ENCODE data around the gene TMEM129. TPM values are rescaled to one million over a fixed set of nuclear protein-coding genes. Genes with fewer than 3 reads are reported as not detected.
A peak's percentile ranks its signal among the peaks of the same experiment; 100 is the strongest.

The TMEM129 gene
- total RNA-seq, 1 donor from 2014 or later = 14.1 TPM

DNA sequence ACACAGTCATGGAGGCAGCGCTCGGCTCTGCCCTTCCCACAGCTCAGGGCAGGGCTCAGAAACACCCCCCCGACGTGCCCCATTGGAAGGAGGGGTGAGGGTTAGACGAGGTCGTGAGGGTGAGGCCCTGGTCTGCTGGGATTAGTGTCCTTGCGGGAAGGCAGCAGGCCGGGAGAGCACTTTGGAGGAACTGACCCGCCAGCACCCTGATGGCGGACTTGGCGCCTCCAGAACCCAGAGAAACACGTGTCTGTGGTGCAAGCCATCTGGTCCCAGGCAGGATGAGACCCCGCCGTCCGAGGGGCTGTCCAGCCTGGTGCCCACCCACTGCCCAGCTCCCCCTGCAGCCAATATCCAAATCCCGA is 26.5 kb upstream of the TMEM129 start:
- Histone ChIP-seq H3K4me3 (no peak overlapping the region), H3K4me2 (no peak overlapping the region), H3F3A (ENCODE audit: low read depth) (peaks cover 30% of the 10 kb centered on the region), H3K9me3 (ENCODE audit: low read depth) (no peaks in the 10 kb centered on the region), H2AFZ (replicated peaks) (no peak overlapping the region), H3K27me3 (peaks cover 6% of the 10 kb centered on the region), H3K9ac (no peak overlapping the region), H3K36me3 (no peaks in the 10 kb centered on the region), H3K27ac (no peak overlapping the region), H3K79me2 (ENCODE audit: low read depth) (no peaks in the 10 kb centered on the region), H4K20me1 (ENCODE audit: low read depth) (peaks cover 20% of the 10 kb centered on the region), H3K4me1 (peaks cover 10% of the 10 kb centered on the region)
- DNase-seq (ENCODE audit: low spot score) = no peak
- Mint-ChIP-seq H3K36me3 (peaks cover 6% of the 10 kb centered on the region), H3K9me3 (no peaks in the 10 kb centered on the region), H3K4me3 (no peak overlapping the region), H3K4me1 (peaks cover 3% of the 10 kb centered on the region), H3K27me3 (ENCODE audit: insufficient read depth, low read depth) (peaks cover 2% of the 10 kb centered on the region), H3K27ac (no peak overlapping the region)
- TF ChIP-seq EZH2phosphoT487 (IDR thresholded peaks at IDR 0.05) (no peak), EZH2 (IDR thresholded peaks at IDR 0.05) (no peak)
- TF ChIP-seq, protein P1, sequence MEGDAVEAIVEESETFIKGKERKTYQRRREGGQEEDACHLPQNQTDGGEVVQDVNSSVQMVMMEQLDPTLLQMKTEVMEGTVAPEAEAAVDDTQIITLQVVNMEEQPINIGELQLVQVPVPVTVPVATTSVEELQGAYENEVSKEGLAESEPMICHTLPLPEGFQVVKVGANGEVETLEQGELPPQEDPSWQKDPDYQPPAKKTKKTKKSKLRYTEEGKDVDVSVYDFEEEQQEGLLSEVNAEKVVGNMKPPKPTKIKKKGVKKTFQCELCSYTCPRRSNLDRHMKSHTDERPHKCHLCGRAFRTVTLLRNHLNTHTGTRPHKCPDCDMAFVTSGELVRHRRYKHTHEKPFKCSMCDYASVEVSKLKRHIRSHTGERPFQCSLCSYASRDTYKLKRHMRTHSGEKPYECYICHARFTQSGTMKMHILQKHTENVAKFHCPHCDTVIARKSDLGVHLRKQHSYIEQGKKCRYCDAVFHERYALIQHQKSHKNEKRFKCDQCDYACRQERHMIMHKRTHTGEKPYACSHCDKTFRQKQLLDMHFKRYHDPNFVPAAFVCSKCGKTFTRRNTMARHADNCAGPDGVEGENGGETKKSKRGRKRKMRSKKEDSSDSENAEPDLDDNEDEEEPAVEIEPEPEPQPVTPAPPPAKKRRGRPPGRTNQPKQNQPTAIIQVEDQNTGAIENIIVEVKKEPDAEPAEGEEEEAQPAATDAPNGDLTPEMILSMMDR (IDR thresholded peaks at IDR 0.05) = no peak

DNA sequence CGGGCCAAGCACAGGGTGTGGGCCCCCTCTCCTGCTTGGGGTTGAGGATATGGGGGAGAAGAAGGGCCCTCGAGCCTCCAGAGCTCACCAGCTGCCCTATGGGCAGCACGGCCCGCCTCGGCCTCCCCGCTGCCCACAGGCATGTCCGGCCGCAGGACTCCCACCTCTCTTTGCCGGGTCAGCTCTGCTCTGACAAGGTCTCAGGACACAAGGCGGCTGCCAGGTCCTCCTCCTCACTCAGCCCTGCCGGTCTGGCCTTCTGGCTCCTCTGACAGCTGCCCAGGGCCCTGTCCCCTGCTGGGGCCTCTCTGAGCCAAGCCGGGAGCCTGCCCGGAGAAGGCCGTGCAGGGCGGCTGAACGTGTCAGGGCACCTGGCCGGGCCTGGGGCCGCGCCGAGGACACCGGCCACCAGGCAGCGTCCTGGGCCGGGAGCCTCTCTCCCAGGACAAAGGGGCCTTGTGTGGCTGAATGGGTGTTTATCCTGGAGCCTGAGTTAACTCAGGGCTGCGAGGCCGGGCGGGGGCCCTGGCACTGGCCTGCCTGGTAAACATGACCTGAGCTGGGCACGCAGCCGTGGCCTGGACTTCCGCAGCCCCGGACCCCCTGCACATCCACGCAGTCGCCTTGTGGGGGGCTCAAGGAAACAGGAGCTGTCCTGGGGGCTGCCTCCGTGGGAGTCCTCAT is 25.9 kb upstream of the TMEM129 start:
- no peak for DNase-seq (ENCODE audit: low spot score)
- no peak overlapping the region for H3K27ac ChIP-seq
- no peaks in the 10 kb centered on the region for H3K9me3 Mint-ChIP-seq
- H3K27me3 ChIP-seq = peaks cover 6% of the 10 kb centered on the region
- H3F3A ChIP-seq (ENCODE audit: low read depth) = peaks cover 31% of the 10 kb centered on the region
- peaks cover 10% of the 10 kb centered on the region for H3K4me1 ChIP-seq
- H2AFZ ChIP-seq (replicated peaks) = no peak overlapping the region
- H3K4me1 Mint-ChIP-seq = peaks cover 3% of the 10 kb centered on the region
- no peaks in the 10 kb centered on the region for H3K9me3 ChIP-seq (ENCODE audit: low read depth)
- H3K4me3 Mint-ChIP-seq = no peak overlapping the region
- H3K36me3 ChIP-seq = no peaks in the 10 kb centered on the region
- H4K20me1 ChIP-seq (ENCODE audit: low read depth) = peaks cover 20% of the 10 kb centered on the region
- no peak overlapping the region for H3K27ac Mint-ChIP-seq
- H3K4me3 ChIP-seq = no peak overlapping the region
- H3K79me2 ChIP-seq (ENCODE audit: low read depth) = no peaks in the 10 kb centered on the region
- TF ChIP-seq EZH2 (IDR thresholded peaks at IDR 0.05) (no peak), EZH2phosphoT487 (IDR thresholded peaks at IDR 0.05) (no peak)
- TF ChIP-seq, protein P1 (IDR thresholded peaks at IDR 0.05) = no peak
- H3K27me3 Mint-ChIP-seq (ENCODE audit: insufficient read depth, low read depth) = peaks cover 2% of the 10 kb centered on the region
- H3K4me2 ChIP-seq = no peak overlapping the region
- no peak overlapping the region for H3K9ac ChIP-seq
- H3K36me3 Mint-ChIP-seq = peaks cover 6% of the 10 kb centered on the region

DNA sequence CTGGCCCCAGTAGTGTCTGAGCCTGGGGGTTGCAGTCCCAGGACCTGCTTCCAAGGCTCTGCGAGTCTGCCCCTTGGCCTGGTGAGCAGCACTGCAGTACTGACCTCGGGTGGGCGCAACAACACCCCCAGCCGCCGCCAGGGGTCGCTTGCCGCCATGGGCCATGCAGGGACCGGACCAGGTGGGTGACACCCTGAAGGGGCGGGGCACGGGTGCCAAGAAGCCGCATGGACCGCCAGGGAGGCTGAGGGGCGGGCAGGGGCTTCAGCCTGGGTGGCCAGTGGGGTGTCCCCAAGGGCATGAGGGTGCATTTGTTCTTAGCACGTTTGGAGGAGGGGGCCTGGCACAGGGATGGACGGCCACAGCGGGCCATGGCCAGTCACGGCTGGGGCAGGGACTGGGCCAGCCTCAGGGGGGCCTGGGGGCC is 25.2 kb upstream of the TMEM129 start:
- peaks cover 3% of the 10 kb centered on the region for H3K4me1 Mint-ChIP-seq
- peaks cover 10% of the 10 kb centered on the region for H3K4me1 ChIP-seq
- DNase-seq (ENCODE audit: low spot score) = peak; percentile 91
- no peaks in the 10 kb centered on the region for H3K79me2 ChIP-seq (ENCODE audit: low read depth)
- no peaks in the 10 kb centered on the region for H3K9me3 ChIP-seq (ENCODE audit: low read depth)
- no peak overlapping the region for H2AFZ ChIP-seq (replicated peaks)
- H3K4me3 Mint-ChIP-seq = no peak overlapping the region
- H3K4me3 ChIP-seq = no peak overlapping the region
- peaks cover 37% of the 10 kb centered on the region for H3F3A ChIP-seq (ENCODE audit: low read depth)
- peaks cover 2% of the 10 kb centered on the region for H3K27me3 Mint-ChIP-seq (ENCODE audit: insufficient read depth, low read depth)
- H3K27ac Mint-ChIP-seq = no peak overlapping the region
- no peak overlapping the region for H3K9ac ChIP-seq
- H3K36me3 ChIP-seq = no peaks in the 10 kb centered on the region
- H3K9me3 Mint-ChIP-seq = no peaks in the 10 kb centered on the region
- H4K20me1 ChIP-seq (ENCODE audit: low read depth) = peaks cover 24% of the 10 kb centered on the region
- H3K27me3 ChIP-seq = peaks cover 6% of the 10 kb centered on the region
- H3K27ac ChIP-seq = no peak overlapping the region
- peaks cover 12% of the 10 kb centered on the region for H3K36me3 Mint-ChIP-seq
- no peak overlapping the region for H3K4me2 ChIP-seq
- TF ChIP-seq EZH2 (IDR thresholded peaks at IDR 0.05) = no peak
- TF ChIP-seq, protein P1 (IDR thresholded peaks at IDR 0.05) = peak; percentile 95

Data from neural progenitor cell (in vitro differentiated cells).